HG02884 (cell line): ENCODE data around the gene C19orf53.

Experiments
- ATAC-seq: cut with Tn5 transposase; IDR thresholded peaks from one replicate; pipeline ENCODE4 v1.9.1; 2021; ENCODE audit warnings: mild to moderate bottlenecking, moderate library complexity; ENCODE audit not compliant: unreplicated experiment

C19orf53 gene

DNA sequence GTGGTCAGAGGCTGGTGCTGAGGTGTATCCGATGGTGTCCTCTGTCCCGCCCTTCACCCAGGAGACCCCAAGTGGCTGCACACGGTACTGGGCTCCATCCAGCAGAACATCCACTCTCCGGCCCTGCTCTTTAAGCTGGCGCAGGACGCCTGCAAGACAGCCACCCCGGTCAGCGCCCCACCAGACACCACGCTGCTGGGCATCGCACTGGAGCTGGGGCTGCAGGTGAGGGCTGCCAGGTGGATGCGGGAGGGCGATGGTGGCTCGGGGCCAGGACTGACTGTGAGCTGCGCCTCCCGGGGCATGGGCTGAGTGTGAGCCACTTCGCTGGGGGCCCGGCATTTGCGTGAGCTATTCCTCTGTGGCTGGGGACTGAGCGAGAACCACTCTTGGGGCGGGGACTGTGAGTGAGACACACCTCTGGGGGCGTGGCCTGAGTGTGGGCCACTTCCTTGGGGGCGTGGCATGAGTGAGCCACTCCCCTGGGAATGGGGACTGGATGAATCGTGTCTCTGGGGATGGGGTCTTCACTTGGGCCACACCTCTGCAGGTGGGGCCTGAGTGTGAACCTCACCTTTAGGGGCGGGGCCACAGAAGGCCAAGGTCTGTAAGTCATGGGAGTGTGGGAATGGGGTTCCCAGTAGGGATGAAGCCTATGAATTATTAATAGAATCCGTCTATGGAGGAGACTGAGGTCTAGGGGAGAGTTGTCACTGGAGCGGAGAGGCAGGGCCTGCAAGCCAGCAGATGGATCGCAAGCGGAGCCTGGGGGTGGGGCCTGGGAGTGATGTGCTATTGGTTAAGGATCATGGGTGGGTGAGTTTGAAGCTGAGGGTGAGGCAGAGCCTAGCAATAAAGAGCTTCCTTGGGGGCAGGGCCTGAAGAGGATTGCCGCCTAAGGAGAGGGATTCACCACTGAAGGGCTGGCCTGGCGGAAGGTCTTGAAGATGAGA lies 51.5 kb downstream of the C19orf53 start:
- ATAC-seq: no peak

DNA sequence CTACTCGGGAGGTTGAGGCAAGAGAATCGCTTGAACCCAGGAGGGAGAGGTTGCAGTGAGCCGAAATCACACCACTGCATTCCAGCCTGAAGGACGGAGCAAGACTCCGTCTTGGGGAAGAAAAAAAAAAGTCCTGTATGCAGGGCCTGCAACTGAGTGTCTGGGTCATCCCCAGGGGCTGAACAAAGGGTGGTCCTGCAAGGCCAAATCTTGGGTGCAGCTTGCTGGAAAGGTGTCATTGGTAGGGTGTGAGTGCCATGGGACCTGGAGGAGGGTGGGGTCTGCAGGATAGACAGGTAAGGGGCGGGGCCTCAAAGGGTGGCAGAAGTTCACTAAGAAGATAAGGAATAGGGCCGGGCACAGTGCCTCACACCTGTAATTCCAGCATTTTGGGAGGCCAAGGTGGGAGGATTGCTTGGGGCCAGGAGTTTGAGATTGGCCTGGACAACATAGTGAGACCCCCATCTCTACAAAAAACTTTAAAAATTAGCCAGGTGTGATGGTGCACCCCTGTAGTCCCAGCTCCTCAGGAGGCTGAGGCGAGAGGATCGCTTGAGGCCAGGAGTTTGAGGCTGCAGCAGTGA lies 52.5 kb downstream of the C19orf53 start:
- no peak for ATAC-seq

DNA sequence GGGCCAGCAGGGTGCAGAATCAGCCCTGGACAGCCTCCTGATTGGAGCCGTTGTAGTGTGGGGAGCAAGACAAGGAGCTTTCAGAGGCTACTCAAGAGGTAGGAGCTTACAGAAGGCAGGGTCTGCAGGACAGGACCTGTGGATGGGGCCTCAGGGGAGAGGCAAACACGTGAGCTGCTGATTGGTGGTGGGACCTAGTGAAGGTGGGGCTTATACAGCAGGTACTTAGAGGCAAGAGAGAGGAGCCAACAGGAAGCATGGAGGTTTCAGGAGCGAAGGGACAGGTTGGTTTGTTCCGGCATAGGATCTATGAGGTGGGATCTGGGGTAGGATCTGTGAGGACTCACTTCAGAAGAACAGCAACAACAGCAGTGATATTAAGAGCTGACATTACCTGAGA lies 53.4 kb downstream of the C19orf53 start:
- ATAC-seq: no peak
